ENCODE measurements around the gene KLF16.

The KLF16 gene

DNA sequence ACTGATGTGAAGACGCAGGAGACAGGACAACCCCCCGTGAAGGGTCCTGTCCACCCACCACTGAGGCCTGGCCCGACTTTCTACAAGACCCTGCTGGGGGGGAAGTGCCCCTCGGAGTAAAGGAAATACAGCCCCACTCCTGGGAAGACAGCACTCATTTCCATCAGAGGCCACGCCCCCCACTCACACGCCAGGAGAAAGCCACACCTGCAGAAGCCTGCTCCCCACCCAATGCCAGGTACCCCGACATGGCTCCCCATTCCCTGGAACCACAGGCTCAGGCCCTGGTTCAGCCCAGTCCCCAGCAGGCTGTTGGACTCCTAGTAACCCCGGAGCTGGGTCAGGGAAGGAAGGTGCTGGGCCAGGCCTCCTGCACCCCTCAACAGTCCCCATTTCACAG is 40.4 kb downstream of the KLF16 start:
- H3K9ac ChIP-seq (ENCODE audit: insufficient read length) = no peak overlapping the region
- TF ChIP-seq FOXP2 (optimal IDR thresholded peaks at IDR 0.05; ENCODE audit: control extremely low read depth, extremely low read length, insufficient read depth) = no peak
- no peak for TF ChIP-seq EZH2 (IDR thresholded peaks at IDR 0.05)
- TF ChIP-seq POLR2AphosphoS5 (IDR thresholded peaks at IDR 0.05; ENCODE audit: borderline replicate concordance, low read depth, low read length) = no peak
- peaks cover 13% of the 10 kb centered on the region; the same call in 1 of the 2 replicates for H3K36me3 ChIP-seq (ENCODE audit: insufficient read depth, low read length)
- DNase-seq (ENCODE audit: low read depth, low spot score) = no peak
- no peaks in the 10 kb centered on the region for H3K9me3 ChIP-seq (ENCODE audit: low read depth, low read length)
- no peak overlapping the region for H3K27ac ChIP-seq
- H3K4me3 ChIP-seq = no peak overlapping the region

DNA sequence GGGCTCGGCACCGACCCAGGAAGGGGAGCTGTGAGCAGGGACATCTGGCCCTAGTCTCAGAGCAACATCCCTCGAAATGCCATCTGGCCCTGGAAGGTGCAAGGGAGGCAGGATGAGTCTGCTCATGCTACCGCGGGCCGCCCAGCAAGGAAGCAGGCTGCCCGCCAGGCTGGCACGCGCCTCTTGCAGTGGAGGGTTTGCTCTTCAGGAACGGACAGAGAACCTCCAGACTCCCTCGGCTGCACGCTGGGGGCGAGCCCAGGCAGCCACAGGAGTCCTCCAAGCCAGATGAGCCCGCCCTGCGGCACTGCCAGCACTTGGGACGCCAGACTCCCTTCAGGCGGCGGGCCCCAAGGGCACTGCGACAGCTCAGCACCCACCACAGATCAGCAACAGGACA is 41.2 kb downstream of the KLF16 start:
- no peak overlapping the region for H3K9ac ChIP-seq (ENCODE audit: insufficient read length)
- no peak overlapping the region for H3K27ac ChIP-seq
- H3K36me3 ChIP-seq (ENCODE audit: insufficient read depth, low read length) = peaks cover 18% of the 10 kb centered on the region; the same call in 1 of the 2 replicates
- H3K4me3 ChIP-seq = no peak overlapping the region
- H3K9me3 ChIP-seq (ENCODE audit: low read depth, low read length) = no peaks in the 10 kb centered on the region
- DNase-seq (ENCODE audit: low read depth, low spot score) = no peak
- no peak for TF ChIP-seq FOXP2 (optimal IDR thresholded peaks at IDR 0.05; ENCODE audit: control extremely low read depth, extremely low read length, insufficient read depth)
- no peak for TF ChIP-seq POLR2AphosphoS5 (IDR thresholded peaks at IDR 0.05; ENCODE audit: borderline replicate concordance, low read depth, low read length)
- TF ChIP-seq EZH2 (IDR thresholded peaks at IDR 0.05) = no peak

DNA sequence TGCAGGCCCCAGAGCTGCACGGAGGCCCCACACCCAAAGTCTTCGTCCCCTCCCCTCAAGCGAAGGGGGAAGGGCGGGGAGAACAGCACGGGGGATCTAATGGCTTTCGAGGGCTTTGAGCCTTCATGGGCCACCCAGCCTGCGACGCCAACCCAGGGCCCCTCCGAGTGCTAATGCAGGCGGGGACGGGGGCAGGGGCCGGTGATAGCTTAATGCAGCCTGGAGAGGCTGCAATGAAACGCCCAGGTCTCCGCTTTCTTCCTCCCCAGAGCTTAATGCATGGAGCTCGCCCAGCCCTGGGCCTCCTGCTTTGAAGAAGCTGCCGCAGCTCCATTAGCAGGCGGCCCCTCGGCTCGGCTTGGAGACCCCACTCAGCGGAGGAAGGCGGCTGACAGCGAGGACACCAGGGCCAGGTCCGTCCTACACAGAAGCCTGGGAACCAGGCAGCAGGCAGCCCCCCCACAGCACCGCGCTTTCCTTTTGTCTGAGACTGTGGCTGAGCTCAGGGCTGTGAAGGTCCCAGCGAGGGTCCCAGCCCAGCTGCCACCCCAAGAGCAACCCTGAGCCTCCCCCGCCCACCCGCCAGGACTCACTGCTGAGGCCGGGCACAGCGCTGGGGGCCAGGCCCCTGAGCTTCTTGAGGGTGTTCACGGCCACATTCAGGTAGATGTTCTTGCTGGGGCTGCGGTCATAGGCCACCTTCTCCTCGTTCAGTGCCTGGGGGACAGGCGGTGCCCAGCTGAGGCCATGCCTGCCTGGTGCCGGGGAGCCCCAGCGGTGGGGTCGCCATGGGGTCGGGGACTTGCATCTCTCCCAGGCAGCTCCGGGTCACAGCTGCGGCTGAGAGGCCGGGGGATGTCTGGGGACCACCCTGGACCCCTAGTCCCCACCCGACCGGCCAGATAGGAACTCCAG is 43.8 kb downstream of the KLF16 start:
- no peak for DNase-seq (ENCODE audit: low read depth, low spot score)
- Histone ChIP-seq H3K9me3 (ENCODE audit: low read depth, low read length) (no peaks in the 10 kb centered on the region), H3K4me3 (no peak overlapping the region), H3K9ac (ENCODE audit: insufficient read length) (no peak overlapping the region), H3K27ac (no peak overlapping the region), H3K36me3 (ENCODE audit: insufficient read depth, low read length) (peaks cover 27% of the 10 kb centered on the region; the same call in 1 of the 2 replicates)
- TF ChIP-seq FOXP2 (optimal IDR thresholded peaks at IDR 0.05; ENCODE audit: control extremely low read depth, extremely low read length, insufficient read depth) = no peak
- no peak for TF ChIP-seq EZH2 (IDR thresholded peaks at IDR 0.05)
- no peak for TF ChIP-seq POLR2AphosphoS5 (IDR thresholded peaks at IDR 0.05; ENCODE audit: borderline replicate concordance, low read depth, low read length)

DNA sequence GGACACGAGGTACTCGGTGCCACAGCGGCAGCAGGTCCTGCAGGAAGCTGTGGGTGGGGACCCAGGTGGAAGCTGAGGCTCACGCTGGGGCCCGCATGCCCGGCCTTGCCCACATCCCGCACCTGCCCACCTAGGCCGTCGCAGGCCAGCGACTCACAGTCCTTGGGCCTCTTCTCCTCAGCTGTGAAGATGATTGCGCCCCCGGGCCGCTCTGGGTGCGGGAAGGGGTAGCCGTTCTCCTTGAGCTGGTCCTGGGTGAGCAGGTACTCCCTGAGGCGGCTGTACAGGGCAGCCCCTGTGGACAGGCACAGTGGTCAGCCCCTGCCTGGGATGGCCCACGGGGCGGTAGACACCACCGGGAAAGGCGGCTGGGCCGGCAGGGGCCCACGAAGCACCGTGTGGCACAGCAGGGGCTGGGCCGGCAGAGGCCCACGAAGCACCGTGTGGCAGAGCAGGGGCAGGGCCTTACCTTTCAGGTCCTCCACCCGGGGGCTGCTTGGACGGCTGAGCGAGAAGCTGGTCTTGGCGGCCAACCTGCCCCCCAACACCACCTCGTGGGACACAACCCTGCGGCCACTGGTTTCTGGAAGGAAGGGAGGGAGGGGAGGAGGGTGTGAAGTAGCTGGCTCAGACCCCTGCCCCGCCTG is 44.7 kb downstream of the KLF16 start:
- no peak for DNase-seq (ENCODE audit: low read depth, low spot score)
- TF ChIP-seq POLR2AphosphoS5 (IDR thresholded peaks at IDR 0.05; ENCODE audit: borderline replicate concordance, low read depth, low read length) (no peak), EZH2 (IDR thresholded peaks at IDR 0.05) (no peak), FOXP2 (optimal IDR thresholded peaks at IDR 0.05; ENCODE audit: control extremely low read depth, extremely low read length, insufficient read depth) (no peak)
- Histone ChIP-seq H3K36me3 (ENCODE audit: insufficient read depth, low read length) (peaks cover 27% of the 10 kb centered on the region; the same call in 1 of the 2 replicates), H3K27ac (no peak overlapping the region), H3K4me3 (no peak overlapping the region), H3K9ac (ENCODE audit: insufficient read length) (no peak overlapping the region), H3K9me3 (ENCODE audit: low read depth, low read length) (no peaks in the 10 kb centered on the region)

DNA sequence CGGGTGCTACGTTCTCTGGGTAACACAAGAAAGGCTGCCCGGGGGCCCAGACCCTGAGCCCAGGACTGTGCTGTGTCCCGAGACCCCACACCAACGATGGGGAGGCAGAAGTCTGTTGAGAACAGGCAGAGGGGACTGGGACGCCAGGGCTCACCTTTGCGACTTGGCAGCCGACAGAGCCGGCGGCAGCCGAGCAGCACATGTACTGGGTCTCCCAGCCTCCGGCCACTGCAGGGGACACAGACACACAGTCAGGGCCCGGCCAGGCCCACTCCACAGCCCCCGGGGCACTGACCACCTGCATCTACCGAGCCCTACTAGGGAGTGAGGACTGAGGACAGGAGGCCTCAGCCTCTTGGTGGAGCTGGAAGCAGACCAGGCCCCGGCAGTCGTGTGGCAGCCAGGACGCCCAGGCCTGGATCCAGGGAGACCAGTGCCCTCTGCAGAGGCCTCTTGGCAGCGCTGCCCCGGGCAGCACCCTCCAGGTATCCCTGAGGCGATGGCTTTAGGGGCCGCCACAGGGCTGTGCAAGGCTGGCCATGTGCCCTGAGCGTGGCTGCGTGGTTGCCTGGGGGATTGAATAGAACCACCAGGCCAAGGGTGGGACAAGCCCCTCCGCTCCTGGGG is 45.7 kb downstream of the KLF16 start:
- H3K9ac ChIP-seq (ENCODE audit: insufficient read length) = no peak overlapping the region
- H3K27ac ChIP-seq = no peak overlapping the region
- no peak for DNase-seq (ENCODE audit: low read depth, low spot score)
- no peak overlapping the region for H3K4me3 ChIP-seq
- H3K9me3 ChIP-seq (ENCODE audit: low read depth, low read length) = no peaks in the 10 kb centered on the region
- peaks cover 24% of the 10 kb centered on the region; the same call in 1 of the 2 replicates for H3K36me3 ChIP-seq (ENCODE audit: insufficient read depth, low read length)
- TF ChIP-seq POLR2AphosphoS5 (IDR thresholded peaks at IDR 0.05; ENCODE audit: borderline replicate concordance, low read depth, low read length) (no peak), EZH2 (IDR thresholded peaks at IDR 0.05) (no peak), FOXP2 (optimal IDR thresholded peaks at IDR 0.05; ENCODE audit: control extremely low read depth, extremely low read length, insufficient read depth) (no peak)

DNA sequence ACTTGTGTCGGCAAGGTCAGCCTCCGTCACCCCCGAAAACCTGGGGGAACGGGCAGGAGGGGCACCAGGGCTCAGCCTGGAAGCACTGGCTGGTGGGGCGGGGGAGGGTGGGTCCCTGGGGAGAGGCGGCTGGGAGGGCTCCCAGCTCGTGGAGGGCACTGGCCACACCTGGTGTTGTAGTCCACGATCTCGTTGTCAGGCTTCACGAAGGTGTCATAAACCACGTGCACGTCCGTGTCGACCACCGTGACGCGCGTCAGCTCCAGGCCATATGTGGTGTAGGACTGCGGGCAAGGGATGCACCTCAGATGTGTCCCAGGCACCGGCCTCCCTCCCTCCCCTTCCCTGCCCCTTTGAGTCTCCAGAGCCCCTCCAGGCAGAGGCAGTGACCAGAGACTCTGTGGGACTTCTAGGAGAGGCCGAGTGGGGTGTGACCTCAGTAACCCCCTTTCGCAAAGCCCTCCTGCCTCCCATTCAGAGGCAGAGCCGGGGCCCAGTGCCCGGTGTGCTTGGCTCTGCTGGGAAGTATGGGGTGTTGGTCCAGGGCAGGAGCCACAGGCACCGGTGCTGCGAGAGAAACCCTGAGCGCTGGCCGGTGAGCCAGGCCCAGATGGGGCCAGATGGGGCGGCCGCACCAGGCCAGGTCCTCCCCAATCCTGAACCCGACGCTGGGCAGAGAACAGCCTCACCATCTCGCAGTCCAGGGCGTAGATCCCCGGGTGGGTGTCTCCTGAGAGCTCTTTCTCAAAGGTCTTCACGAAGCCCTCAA is 46.7 kb downstream of the KLF16 start:
- Histone ChIP-seq H3K9me3 (ENCODE audit: low read depth, low read length) (no peaks in the 10 kb centered on the region), H3K9ac (ENCODE audit: insufficient read length) (no peak overlapping the region), H3K27ac (no peak overlapping the region), H3K36me3 (ENCODE audit: insufficient read depth, low read length) (peaks cover 21% of the 10 kb centered on the region; the same call in 1 of the 2 replicates), H3K4me3 (no peak overlapping the region)
- no peak for DNase-seq (ENCODE audit: low read depth, low spot score)
- no peak for TF ChIP-seq EZH2 (IDR thresholded peaks at IDR 0.05)
- TF ChIP-seq POLR2AphosphoS5 (IDR thresholded peaks at IDR 0.05; ENCODE audit: borderline replicate concordance, low read depth, low read length) = no peak
- no peak for TF ChIP-seq FOXP2 (optimal IDR thresholded peaks at IDR 0.05; ENCODE audit: control extremely low read depth, extremely low read length, insufficient read depth)

DNA sequence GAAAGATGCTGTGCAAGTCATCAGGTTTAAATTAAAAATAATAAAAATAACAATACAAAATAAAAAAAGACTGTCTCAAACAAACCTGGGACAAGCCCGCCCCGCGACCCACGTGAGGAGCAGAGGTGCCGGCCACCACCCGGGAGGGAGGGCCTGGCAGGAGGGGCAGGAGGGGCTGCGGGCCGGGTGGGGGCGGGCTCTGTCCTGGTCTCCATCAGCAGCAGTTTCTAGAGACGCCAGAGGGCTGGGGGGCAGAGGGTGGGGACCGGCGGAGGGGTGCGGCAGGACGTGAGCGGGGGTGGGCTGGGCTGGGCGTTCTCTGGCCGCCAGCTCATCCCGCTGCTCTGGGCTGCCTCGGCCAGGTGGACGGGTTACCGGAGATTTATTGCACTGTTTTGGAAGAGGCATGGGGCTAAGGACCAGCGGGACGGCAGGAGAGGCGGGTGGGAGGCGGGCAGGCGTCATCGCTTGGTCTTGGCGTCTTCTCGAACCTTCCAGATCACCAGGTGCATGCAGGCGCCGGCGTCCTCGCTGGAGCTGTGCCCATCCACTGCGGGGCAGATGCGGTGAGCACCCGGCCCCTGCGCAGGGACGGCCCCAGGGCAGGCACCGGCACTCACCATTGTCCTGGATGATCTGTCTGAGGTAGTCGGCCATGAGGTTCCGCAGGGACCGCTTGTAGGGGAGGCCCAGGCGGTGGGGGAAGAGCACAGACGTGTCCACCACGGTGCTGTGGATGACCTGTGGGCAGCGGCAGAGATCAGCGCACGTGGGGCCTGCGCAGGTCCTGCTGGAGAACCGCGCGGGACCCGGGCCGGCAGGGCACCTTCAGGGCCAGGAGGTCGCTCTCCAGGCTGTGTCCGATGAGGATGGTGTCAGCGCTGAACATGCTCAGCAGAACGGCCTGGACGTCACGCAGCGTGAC is 47.5 kb downstream of the KLF16 start:
- TF ChIP-seq EZH2 (IDR thresholded peaks at IDR 0.05) = no peak
- no peak; the same call in 1 of the 2 replicates for TF ChIP-seq POLR2AphosphoS5 (IDR thresholded peaks at IDR 0.05; ENCODE audit: borderline replicate concordance, low read depth, low read length)
- TF ChIP-seq FOXP2 (optimal IDR thresholded peaks at IDR 0.05; ENCODE audit: control extremely low read depth, extremely low read length, insufficient read depth) = no peak
- Histone ChIP-seq H3K9me3 (ENCODE audit: low read depth, low read length) (no peaks in the 10 kb centered on the region), H3K36me3 (ENCODE audit: insufficient read depth, low read length) (peaks cover 18% of the 10 kb centered on the region; the same call in 1 of the 2 replicates), H3K27ac (no peak overlapping the region), H3K9ac (ENCODE audit: insufficient read length) (no peak overlapping the region), H3K4me3 (no peak overlapping the region)
- DNase-seq (ENCODE audit: low read depth, low spot score) = no peak

Measured in SK-N-MC (cell line).